Measurements from ENCODE around the gene DPP10.

DPP10 gene

DNA sequence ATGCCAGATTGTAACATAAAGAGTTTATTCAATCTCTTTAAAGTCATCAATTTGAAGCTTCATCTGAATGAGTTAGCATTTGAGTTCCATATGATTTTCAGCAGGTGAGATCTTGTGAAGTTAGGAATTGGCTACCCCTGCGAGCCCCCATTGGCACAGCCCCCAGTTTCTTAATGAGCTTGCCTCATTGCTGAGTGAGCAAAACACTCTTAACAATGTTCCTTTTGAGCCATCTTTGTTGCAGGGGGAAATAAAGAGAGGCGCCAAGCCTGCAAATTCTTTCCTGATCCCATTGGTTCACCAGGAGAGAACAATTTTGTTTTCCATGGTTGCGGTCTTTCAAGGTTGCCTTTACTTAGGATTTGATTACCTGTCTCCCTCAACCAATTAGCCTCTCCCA lies 18.7 kb downstream of the DPP10 start:
- ATAC-seq (replicated peaks; ENCODE audit: extremely low read depth, poor library complexity, severe bottlenecking), result no peak
- Mint-ChIP-seq H3K4me1 (no peaks in the 10 kb centered on the region), H3K27me3 (no peaks in the 10 kb centered on the region), H3K27ac (ENCODE audit: low read depth) (no peak overlapping the region), H3K9me3 (no peaks in the 10 kb centered on the region), H3K4me3 (no peak overlapping the region), H3K36me3 (ENCODE audit: insufficient read depth) (peaks cover 1% of the 10 kb centered on the region)
- no peak for DNase-seq (ENCODE audit: low spot score in 2 of 2)

GRCh38 chr2:114464961-114465706 lies 22.7 kb downstream of the DPP10 start:
- H3K4me1 Mint-ChIP-seq, result no peaks in the 10 kb centered on the region
- H3K27ac Mint-ChIP-seq (ENCODE audit: low read depth), result no peak overlapping the region
- H3K9me3 Mint-ChIP-seq, result no peaks in the 10 kb centered on the region
- no peak overlapping the region for H3K4me3 Mint-ChIP-seq
- peaks cover 2% of the 10 kb centered on the region for H3K36me3 Mint-ChIP-seq (ENCODE audit: insufficient read depth)
- ATAC-seq (replicated peaks; ENCODE audit: extremely low read depth, poor library complexity, severe bottlenecking) (no peak), DNase-seq (ENCODE audit: low spot score in 2 of 2) (no peak)
- H3K27me3 Mint-ChIP-seq, result no peaks in the 10 kb centered on the region

DNA sequence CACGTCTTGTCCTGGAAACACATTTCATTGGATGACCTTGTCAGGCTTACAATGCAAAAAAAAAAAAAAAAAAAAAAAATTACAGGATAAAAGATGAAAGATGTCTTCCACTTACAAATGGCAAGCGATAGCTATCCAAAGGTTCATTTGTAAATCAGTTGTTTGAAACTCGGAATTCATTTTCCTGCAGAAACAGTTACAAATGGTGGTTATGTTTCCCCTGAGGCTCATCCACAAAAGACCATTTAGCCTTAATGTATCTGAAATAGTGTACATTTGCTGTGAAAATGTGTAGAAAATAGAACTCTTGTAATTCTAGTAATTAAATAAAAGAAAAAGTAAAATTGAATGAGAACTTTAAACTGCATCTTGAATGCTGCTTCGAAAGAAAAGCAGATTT lies 25.9 kb downstream of the DPP10 start:
- no peaks in the 10 kb centered on the region for H3K27me3 Mint-ChIP-seq
- no peak overlapping the region for H3K27ac Mint-ChIP-seq (ENCODE audit: low read depth)
- no peaks in the 10 kb centered on the region for H3K4me1 Mint-ChIP-seq

DNA sequence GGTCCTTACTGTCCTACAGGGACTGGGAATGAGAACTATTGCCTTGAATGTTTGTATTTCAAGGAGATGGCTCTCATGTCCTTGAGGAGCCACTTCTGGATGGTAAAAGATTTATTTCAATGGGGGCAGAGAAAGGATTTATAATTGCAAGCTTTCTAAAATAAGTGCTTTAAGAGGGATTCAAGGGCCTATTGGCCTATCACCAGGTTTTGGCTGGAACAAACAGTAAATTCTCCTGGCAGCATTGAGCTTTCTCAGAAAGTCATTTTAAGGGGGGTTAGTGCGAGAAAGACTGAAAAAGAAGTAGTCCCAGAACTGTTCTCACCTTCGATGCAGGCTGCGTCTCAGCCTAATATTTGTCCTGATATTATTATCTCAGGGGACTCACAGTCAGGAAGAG lies 29.8 kb downstream of the DPP10 start:
- peaks cover 5% of the 10 kb centered on the region for H3K9me3 Mint-ChIP-seq
- H3K36me3 Mint-ChIP-seq (ENCODE audit: insufficient read depth), result peaks cover 2% of the 10 kb centered on the region
- no peak overlapping the region for H3K4me3 Mint-ChIP-seq
- no peaks in the 10 kb centered on the region for H3K4me1 Mint-ChIP-seq
- ATAC-seq (replicated peaks; ENCODE audit: extremely low read depth, poor library complexity, severe bottlenecking) (no peak), DNase-seq (ENCODE audit: low spot score in 2 of 2) (no peak)
- H3K27ac Mint-ChIP-seq (ENCODE audit: low read depth), result no peak overlapping the region
- no peaks in the 10 kb centered on the region for H3K27me3 Mint-ChIP-seq

More for the DNA sequence above, 25.9 kb downstream of the DPP10 start:
- no peak for ATAC-seq (replicated peaks; ENCODE audit: extremely low read depth, poor library complexity, severe bottlenecking)
- no peak for DNase-seq (ENCODE audit: low spot score in 2 of 2)
- H3K4me3 Mint-ChIP-seq, result no peak overlapping the region
- peaks cover 5% of the 10 kb centered on the region for H3K9me3 Mint-ChIP-seq
- peaks cover 2% of the 10 kb centered on the region for H3K36me3 Mint-ChIP-seq (ENCODE audit: insufficient read depth)

GRCh38 chr2:114472726-114473125 lies 30.3 kb downstream of the DPP10 start:
- Mint-ChIP-seq H3K4me3 (no peak overlapping the region), H3K27me3 (no peaks in the 10 kb centered on the region), H3K9me3 (peaks cover 5% of the 10 kb centered on the region), H3K36me3 (ENCODE audit: insufficient read depth) (peaks cover 2% of the 10 kb centered on the region), H3K4me1 (no peaks in the 10 kb centered on the region), H3K27ac (ENCODE audit: low read depth) (no peak overlapping the region)
- DNase-seq (ENCODE audit: low spot score in 2 of 2), result no peak
- no peak for ATAC-seq (replicated peaks; ENCODE audit: extremely low read depth, poor library complexity, severe bottlenecking)

GRCh38 chr2:114488841-114489530 lies 46.5 kb downstream of the DPP10 start:
- Mint-ChIP-seq H3K36me3 (ENCODE audit: insufficient read depth) (no peaks in the 10 kb centered on the region), H3K4me3 (no peak overlapping the region), H3K27me3 (no peaks in the 10 kb centered on the region), H3K4me1 (no peaks in the 10 kb centered on the region), H3K9me3 (no peaks in the 10 kb centered on the region), H3K27ac (ENCODE audit: low read depth) (no peak overlapping the region)
- no peak for ATAC-seq (replicated peaks; ENCODE audit: extremely low read depth, poor library complexity, severe bottlenecking)
- DNase-seq (ENCODE audit: low spot score in 2 of 2), result no peak

DNA sequence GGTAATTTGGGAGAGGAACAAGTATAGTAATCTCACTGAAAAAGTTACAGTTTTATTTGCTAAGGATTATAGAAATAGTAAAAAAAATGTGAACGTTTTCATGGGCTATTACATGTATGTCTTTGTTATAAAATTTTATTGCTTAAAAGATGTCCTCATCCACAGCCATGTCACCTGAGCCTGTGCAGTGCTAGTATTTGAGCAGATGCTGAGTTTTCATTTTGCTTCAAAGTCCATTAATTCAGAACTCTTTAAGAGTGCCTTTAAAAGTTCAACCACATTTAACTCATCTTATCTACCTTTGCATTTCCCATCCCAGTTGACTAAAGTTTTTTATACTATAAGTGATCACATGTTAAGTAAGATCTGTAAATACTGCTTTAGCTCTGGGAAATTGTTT lies 52.6 kb downstream of the DPP10 start:
- Mint-ChIP-seq H3K36me3 (ENCODE audit: insufficient read depth) (no peaks in the 10 kb centered on the region), H3K4me1 (no peaks in the 10 kb centered on the region), H3K4me3 (no peak overlapping the region), H3K27ac (ENCODE audit: low read depth) (no peak overlapping the region), H3K27me3 (no peaks in the 10 kb centered on the region), H3K9me3 (no peaks in the 10 kb centered on the region)
- DNase-seq (ENCODE audit: low spot score in 2 of 2) (no peak), ATAC-seq (replicated peaks; ENCODE audit: extremely low read depth, poor library complexity, severe bottlenecking) (no peak)

- ATAC-seq (replicated peaks; ENCODE audit: extremely low read depth, poor library complexity, severe bottlenecking), result no peak
- H3K9me3 Mint-ChIP-seq, result no peaks in the 10 kb centered on the region
- H3K27me3 Mint-ChIP-seq, result no peaks in the 10 kb centered on the region
- no peaks in the 10 kb centered on the region for H3K4me1 Mint-ChIP-seq
- no peak overlapping the region for H3K4me3 Mint-ChIP-seq
- no peak overlapping the region for H3K27ac Mint-ChIP-seq (ENCODE audit: low read depth)
- DNase-seq (ENCODE audit: low spot score in 2 of 2), result no peak
- no peaks in the 10 kb centered on the region for H3K36me3 Mint-ChIP-seq (ENCODE audit: insufficient read depth)
These were observed 54.5 kb downstream of the DPP10 start for GRCh38 chr2:114496959-114497358.

DNA sequence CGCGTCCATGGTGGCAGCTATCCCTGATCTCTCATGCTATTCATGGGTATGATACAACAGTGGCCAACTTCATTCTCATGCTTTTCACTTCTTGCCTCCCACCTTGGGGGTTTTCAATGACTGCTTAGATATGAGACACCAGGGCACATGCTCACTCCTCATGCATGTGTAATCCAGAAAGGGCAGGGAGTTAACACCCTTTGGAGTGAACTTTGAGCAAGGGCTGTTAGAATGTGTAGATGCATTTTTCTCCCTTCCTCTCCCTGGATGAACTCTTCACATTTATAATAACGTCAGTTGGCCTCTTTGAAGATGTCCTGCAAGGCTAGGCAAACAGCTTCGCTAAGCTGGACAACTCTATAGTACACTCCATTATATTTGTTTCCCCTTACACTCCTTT lies 56.7 kb downstream of the DPP10 start:
- ATAC-seq (replicated peaks; ENCODE audit: extremely low read depth, poor library complexity, severe bottlenecking) (no peak), DNase-seq (ENCODE audit: low spot score in 2 of 2) (no peak)
- Mint-ChIP-seq H3K4me3 (no peak overlapping the region), H3K9me3 (no peaks in the 10 kb centered on the region), H3K27me3 (no peaks in the 10 kb centered on the region), H3K4me1 (no peaks in the 10 kb centered on the region), H3K36me3 (ENCODE audit: insufficient read depth) (no peaks in the 10 kb centered on the region), H3K27ac (ENCODE audit: low read depth) (no peak overlapping the region)

- H3K27ac Mint-ChIP-seq (ENCODE audit: low read depth), result no peak overlapping the region
These were observed 65.3 kb downstream of the DPP10 start for GRCh38 chr2:114507744-114508143.

DNA sequence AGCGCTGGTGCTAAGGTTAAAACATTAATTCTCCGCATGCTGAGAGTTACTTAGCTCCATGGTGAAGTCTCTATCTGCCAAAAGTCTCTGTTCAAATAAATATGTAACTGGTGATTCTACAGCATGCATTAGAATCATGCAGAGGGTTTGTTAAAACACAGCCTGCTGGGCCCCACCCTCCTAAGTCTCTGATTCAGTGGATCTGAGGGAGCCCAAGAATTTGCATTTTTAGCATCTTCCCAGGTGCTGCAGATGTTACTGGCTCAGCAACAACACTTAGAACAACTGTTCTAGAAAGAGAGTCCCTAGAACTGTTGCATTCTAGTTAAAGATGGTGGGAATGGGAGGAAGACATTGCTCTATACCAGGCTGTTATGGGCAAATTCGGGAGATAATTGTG lies 73.4 kb downstream of the DPP10 start:
- Mint-ChIP-seq H3K4me1 (no peaks in the 10 kb centered on the region), H3K27me3 (no peaks in the 10 kb centered on the region), H3K27ac (ENCODE audit: low read depth) (no peak overlapping the region), H3K9me3 (no peaks in the 10 kb centered on the region), H3K4me3 (no peak overlapping the region), H3K36me3 (ENCODE audit: insufficient read depth) (no peaks in the 10 kb centered on the region)
- ATAC-seq (replicated peaks; ENCODE audit: extremely low read depth, poor library complexity, severe bottlenecking) (no peak), DNase-seq (ENCODE audit: low spot score in 2 of 2) (no peak)

More at GRCh38 chr2:114507744-114508143, 65.3 kb downstream of the DPP10 start:
- no peaks in the 10 kb centered on the region for H3K4me1 Mint-ChIP-seq
- H3K4me3 Mint-ChIP-seq, result no peak overlapping the region
- H3K36me3 Mint-ChIP-seq (ENCODE audit: insufficient read depth), result no peaks in the 10 kb centered on the region
- peaks cover 5% of the 10 kb centered on the region for H3K9me3 Mint-ChIP-seq
- DNase-seq (ENCODE audit: low spot score in 2 of 2) (no peak), ATAC-seq (replicated peaks; ENCODE audit: extremely low read depth, poor library complexity, severe bottlenecking) (no peak)
- H3K27me3 Mint-ChIP-seq, result no peaks in the 10 kb centered on the region

- ATAC-seq (replicated peaks; ENCODE audit: extremely low read depth, poor library complexity, severe bottlenecking) (no peak), DNase-seq (ENCODE audit: low spot score in 2 of 2) (no peak)
- Mint-ChIP-seq H3K9me3 (no peaks in the 10 kb centered on the region), H3K4me1 (no peaks in the 10 kb centered on the region), H3K4me3 (no peak overlapping the region), H3K27ac (ENCODE audit: low read depth) (no peak overlapping the region), H3K27me3 (no peaks in the 10 kb centered on the region), H3K36me3 (ENCODE audit: insufficient read depth) (no peaks in the 10 kb centered on the region)
These were observed 75.1 kb downstream of the DPP10 start for GRCh38 chr2:114517580-114517979.

DNA sequence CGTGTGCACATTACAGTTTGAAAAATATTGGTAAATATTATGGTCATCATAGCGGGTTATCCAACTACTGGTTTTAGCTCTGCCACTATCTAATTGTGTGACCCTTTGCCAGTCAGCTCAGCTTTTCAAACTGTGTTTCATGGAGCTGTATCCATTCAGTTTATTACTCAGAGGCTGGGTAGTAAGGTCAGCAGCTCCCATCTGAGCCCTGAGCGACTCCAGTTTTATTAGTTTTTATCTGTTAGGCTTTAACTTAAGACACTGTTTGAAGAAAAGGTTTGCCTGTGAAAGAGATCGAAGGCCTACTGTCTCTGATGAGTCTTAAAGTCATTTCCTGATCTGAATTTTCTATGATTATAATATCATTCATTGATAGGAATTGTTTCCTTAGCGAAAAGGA lies 76.3 kb downstream of the DPP10 start:
- Mint-ChIP-seq H3K4me1 (no peaks in the 10 kb centered on the region), H3K36me3 (ENCODE audit: insufficient read depth) (no peaks in the 10 kb centered on the region), H3K4me3 (no peak overlapping the region), H3K9me3 (no peaks in the 10 kb centered on the region), H3K27ac (ENCODE audit: low read depth) (no peak overlapping the region), H3K27me3 (no peaks in the 10 kb centered on the region)
- DNase-seq (ENCODE audit: low spot score in 2 of 2) (no peak), ATAC-seq (replicated peaks; ENCODE audit: extremely low read depth, poor library complexity, severe bottlenecking) (no peak)
